Epithelial cell of esophagus (primary cell): ENCODE results near the gene DECR2.

Experiments
- DNase-seq: peaks from one replicate; pipeline ENCODE4 v3.0.0; 2010; ENCODE audit warnings: low read depth
- H3K4me3 ChIP-seq: 2 replicates; pipeline ENCODE4 v1.5.1; 2011; ENCODE audit warnings: mild to moderate bottlenecking, low read length, control low read depth
- TF ChIP-seq, protein P1 (sequence below): IDR thresholded peaks from 2 replicates; pipeline ENCODE4 v1.5.1; 2011; ENCODE audit warnings: low read depth, mild to moderate bottlenecking, low read length, control low read depth, inconsistent platforms; ENCODE audit not compliant: insufficient read depth; ENCODE audit errors: missing control alignments

Gene DECR2

DNA sequence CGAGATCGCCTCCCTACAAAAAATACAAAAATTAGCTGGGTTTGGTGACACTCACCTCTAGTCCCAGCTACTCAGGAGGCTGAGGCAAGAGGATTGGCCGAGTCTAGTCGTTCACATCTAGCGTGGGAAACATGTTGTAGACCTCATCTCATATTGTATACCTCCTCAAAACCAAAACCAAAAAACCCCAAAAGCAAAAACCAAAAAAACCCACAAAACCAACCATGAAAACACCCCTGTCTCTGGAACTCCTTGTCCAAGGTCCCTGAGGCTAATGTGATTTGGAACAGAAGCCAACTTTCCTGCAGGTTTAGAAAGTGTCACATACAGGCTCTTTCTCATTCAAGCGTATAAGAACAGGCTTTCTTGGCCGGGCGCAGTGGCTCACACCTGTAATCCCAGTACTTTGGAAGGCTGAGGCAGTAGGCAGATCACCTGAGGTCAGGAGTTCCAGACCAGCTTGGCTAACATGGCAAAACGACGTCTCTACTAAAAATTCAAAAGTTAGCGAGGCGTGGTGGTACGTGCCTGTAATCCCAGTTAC is 52.8 kb downstream of the DECR2 start:
- no peak overlapping the region for H3K4me3 ChIP-seq
- TF ChIP-seq, protein P1, sequence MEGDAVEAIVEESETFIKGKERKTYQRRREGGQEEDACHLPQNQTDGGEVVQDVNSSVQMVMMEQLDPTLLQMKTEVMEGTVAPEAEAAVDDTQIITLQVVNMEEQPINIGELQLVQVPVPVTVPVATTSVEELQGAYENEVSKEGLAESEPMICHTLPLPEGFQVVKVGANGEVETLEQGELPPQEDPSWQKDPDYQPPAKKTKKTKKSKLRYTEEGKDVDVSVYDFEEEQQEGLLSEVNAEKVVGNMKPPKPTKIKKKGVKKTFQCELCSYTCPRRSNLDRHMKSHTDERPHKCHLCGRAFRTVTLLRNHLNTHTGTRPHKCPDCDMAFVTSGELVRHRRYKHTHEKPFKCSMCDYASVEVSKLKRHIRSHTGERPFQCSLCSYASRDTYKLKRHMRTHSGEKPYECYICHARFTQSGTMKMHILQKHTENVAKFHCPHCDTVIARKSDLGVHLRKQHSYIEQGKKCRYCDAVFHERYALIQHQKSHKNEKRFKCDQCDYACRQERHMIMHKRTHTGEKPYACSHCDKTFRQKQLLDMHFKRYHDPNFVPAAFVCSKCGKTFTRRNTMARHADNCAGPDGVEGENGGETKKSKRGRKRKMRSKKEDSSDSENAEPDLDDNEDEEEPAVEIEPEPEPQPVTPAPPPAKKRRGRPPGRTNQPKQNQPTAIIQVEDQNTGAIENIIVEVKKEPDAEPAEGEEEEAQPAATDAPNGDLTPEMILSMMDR: no peak
- no peak for DNase-seq

DNA sequence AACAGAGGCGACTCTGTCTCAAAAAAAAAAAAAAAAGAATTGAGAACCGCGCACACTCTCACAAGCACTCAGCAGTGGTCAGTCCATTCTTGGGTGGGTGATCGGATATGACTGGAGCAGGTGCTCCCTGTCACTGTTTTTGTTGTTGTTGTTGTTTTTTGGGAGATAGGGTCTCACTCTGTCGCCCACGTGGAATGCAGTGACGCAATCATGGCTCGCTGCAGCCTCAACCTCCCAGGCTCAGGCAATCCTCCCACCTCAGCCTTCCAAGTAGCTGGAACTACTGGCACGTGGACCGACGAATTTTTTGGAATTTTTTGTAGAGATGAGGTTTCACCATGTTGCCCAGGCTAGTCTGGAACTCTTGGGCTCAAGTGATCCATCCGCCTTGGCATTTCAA is 53.8 kb downstream of the DECR2 start:
- H3K4me3 ChIP-seq: no peak overlapping the region
- DNase-seq: no peak
- TF ChIP-seq, protein P1: no peak

DNA sequence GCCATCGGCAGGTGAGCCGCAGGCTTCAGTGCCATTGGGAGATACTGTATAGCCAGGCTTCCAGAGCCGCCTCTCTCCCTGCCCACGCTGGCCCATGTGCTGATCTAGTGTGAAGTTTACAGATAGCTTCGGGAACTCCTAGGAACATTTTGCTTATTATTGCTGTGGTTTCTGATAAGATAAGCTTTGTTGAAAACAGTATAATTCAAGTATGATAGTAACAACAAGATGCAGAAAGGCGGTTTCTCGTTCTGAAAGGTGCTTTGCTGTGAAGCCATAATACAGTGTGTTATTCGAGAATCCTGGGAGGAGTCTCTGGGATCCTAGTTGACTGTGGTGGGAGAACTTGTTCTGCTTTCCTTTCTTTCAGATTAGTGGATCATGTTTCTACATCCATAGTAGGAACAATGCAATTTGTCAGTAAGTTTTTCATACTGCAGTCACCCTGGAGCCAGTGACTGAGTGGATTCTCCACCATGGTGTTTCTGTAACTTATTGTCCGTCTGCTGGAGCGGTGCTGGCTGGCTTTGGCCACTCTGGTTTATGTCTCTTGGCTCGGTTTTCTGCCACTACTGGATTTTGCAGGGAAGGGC is 55.3 kb downstream of the DECR2 start:
- TF ChIP-seq, protein P1: no peak
- peak; percentile 34 for DNase-seq
- no peak overlapping the region for H3K4me3 ChIP-seq

DNA sequence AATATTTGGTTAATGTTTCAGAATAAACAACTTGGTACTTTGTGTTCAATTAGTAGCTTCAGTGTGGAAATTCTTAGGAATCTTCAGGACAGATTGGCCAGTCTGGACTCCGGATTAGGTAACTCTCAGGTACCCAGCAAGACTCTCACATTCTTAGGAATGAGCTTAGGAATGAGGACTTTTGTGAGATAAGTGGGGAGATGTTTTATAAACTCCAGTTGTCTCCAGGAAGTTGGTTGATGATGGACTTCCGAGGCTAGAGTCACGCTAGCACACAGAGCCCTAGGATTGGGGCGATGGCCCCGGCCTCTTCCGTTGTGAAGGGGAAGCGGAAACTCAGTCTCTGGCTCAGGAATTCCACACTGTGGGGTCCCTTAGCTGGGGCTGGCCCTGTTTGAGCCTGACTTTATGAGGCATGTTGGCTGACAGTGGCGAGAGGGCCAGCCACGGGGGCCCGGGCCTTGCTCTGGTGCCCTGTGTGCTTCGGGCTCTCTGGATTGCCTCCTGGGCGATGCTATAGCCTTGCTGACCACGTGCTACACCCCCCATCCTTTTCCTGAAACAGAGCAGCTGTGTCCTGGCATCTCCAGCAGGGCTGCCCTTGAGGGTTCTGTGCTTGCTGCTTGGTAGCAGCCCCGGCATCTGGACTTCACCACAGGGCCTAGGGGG is 56.2 kb downstream of the DECR2 start:
- DNase-seq: no peak
- TF ChIP-seq, protein P1: no peak
- no peak overlapping the region for H3K4me3 ChIP-seq

DNA sequence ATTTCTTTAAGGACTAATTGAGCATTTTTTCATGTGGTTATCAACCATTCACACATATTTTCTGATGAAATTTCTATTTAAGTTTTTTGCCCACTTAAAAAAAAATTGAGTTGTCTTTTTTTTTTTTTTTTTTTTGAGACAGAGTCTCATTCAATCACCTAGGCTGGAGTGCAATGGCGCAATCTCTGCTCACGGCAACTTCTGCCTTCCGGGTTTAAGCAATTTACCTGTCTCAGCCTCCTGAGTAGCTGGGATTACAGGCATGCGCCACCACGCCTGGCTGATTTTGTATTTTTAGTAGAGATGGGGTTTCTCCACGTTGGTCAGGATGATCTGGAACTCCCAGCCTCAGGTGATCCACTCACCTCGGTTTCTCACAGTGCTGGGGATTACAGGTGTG is 58.1 kb downstream of the DECR2 start:
- H3K4me3 ChIP-seq: no peak overlapping the region
- peak; percentile 29 for DNase-seq
- TF ChIP-seq, protein P1: no peak

DNA sequence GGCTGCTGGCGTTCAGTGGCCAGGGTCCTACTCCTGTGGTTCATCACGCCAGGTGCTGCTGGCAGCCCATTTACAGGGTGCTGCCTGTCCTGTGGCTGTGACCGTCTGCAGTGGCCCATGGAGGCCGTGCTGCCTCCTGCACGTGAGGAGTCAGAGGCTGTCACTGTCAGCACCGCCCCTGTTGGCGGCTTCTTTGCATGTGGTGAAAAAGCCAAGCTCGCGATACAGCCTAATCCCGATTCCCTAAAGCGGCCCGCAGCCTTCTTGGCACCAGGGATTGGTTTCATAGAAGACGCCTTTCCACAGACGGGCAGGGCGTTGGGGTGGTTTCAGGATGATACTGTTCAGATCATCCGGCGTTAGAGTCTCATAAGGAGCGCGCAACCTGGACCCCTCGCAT is 59.1 kb downstream of the DECR2 start:
- TF ChIP-seq, protein P1: no peak
- no peak for DNase-seq
- H3K4me3 ChIP-seq: no peak overlapping the region
